ENCODE measurements around the gene LINGO1.

Gene LINGO1

DNA sequence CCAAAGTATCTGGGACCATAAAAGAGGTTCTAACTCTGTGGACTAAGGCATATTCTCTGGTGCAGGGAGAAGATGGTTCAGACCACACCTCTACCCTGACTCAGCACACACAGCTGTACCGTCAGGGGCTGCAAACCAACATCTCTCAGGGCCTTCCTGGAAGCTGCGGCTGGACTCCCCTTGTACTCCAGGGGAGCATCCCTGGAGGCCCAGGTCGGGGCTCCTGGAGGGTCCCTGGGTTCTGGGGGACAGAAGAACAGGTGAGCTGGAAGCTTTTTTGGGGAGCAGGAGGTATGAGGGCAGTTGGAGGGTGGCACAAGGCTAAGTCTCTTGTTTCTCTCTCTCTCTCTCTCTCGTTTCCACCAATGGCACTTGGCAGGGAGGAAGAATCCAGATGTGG lies 60.5 kb downstream of the LINGO1 start:
- ChIA-PET POLR2A (ENCODE audit: low non-redundant PET) (no interaction called here), CTCF (no interaction called here)
- TF ChIP-seq, protein P1, sequence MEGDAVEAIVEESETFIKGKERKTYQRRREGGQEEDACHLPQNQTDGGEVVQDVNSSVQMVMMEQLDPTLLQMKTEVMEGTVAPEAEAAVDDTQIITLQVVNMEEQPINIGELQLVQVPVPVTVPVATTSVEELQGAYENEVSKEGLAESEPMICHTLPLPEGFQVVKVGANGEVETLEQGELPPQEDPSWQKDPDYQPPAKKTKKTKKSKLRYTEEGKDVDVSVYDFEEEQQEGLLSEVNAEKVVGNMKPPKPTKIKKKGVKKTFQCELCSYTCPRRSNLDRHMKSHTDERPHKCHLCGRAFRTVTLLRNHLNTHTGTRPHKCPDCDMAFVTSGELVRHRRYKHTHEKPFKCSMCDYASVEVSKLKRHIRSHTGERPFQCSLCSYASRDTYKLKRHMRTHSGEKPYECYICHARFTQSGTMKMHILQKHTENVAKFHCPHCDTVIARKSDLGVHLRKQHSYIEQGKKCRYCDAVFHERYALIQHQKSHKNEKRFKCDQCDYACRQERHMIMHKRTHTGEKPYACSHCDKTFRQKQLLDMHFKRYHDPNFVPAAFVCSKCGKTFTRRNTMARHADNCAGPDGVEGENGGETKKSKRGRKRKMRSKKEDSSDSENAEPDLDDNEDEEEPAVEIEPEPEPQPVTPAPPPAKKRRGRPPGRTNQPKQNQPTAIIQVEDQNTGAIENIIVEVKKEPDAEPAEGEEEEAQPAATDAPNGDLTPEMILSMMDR (conservative IDR thresholded peaks at IDR 0.05; ENCODE audit: low read depth) = no peak
- DNase-seq (ENCODE audit: low spot score) = no peak
- no peak overlapping the region for H3K27ac ChIP-seq

DNA sequence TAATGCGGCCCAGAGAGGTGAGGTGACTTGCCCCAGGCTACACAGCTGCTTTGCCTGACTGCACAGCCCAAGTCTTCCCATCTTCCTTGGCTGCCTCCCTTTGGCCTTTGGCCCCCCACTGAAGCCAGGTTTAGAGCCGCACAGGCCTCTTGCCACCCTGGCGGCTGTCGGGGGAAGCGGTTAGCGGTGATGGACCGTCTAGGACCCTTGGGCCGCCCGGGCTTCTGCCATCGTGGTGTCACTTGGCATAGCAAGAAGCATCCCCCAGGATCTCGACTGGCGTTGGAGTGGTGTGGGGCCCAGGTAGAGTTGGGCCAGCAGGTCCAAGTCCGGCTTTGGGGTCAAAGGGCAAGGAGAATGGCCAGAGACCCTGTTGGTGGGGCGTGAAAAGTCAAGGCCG lies 61.0 kb downstream of the LINGO1 start:
- no peak overlapping the region for H3K27ac ChIP-seq
- DNase-seq (ENCODE audit: low spot score) = no peak
- TF ChIP-seq, protein P1 (conservative IDR thresholded peaks at IDR 0.05; ENCODE audit: low read depth) = no peak
- ChIA-PET CTCF (no interaction called here), POLR2A (ENCODE audit: low non-redundant PET) (interaction anchor here (0.6 kb wide), 1 partner anchor 25 kb away, joined by 3 read pairs; no protein-coding TSS in a partner anchor)

DNA sequence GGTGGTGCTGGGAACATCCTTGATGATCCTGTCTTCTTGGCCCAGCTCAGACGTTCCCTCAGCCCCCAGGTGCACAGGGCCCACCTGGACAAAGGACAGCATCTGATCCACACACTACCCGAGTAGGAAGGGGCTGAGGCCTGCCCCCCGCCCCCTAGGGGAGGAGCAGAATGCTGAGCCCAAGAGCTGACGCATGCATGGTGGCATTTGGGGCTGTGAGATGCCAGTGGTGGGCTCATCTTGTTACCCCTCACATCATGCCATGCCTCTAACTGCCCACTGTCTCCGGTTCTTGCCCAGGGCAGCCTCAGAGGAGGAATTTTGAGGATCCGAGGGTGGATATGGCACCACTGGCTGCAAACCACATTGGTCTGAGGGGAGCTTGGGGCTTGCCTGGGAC lies 61.5 kb downstream of the LINGO1 start:
- TF ChIP-seq, protein P1 (conservative IDR thresholded peaks at IDR 0.05; ENCODE audit: low read depth) = no peak
- no peak for DNase-seq (ENCODE audit: low spot score)
- POLR2A ChIA-PET (ENCODE audit: low non-redundant PET) = interaction anchor here (0.6 kb wide), 1 partner anchor 25 kb away, joined by 3 read pairs; no protein-coding TSS in a partner anchor
- CTCF ChIA-PET = no interaction called here
- H3K27ac ChIP-seq = no peak overlapping the region

DNA sequence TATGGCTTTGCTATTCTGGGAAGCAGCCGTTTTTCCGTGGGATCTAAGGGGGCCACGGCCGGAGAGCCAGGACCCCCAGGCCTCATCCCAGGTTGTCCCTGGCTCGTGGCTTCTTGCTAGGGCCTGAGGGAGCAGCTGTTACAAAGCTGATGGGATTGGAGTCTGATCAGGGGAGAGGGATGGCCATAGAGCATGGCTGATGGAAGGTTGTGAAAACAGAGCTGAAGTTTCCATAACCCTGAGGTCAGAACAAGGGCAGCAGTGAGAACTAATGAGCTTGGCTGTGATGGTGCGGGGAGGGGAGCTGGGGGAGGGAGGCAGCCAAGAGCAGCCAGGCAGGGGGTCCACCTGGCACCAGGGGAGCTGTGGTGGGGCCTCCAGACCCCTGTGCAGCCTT lies 63.0 kb downstream of the LINGO1 start:
- ChIA-PET POLR2A (ENCODE audit: low non-redundant PET) (no interaction called here), CTCF (interaction anchor here (0.9 to 1.4 kb wide), 2 partner anchors 26 to 63 kb away, joined by 5 to 7 read pairs; partner anchors contain the start of gene LINGO1)
- DNase-seq (ENCODE audit: low spot score) = no peak
- no peak overlapping the region for H3K27ac ChIP-seq
- TF ChIP-seq, protein P1 (conservative IDR thresholded peaks at IDR 0.05; ENCODE audit: low read depth) = no peak

DNA sequence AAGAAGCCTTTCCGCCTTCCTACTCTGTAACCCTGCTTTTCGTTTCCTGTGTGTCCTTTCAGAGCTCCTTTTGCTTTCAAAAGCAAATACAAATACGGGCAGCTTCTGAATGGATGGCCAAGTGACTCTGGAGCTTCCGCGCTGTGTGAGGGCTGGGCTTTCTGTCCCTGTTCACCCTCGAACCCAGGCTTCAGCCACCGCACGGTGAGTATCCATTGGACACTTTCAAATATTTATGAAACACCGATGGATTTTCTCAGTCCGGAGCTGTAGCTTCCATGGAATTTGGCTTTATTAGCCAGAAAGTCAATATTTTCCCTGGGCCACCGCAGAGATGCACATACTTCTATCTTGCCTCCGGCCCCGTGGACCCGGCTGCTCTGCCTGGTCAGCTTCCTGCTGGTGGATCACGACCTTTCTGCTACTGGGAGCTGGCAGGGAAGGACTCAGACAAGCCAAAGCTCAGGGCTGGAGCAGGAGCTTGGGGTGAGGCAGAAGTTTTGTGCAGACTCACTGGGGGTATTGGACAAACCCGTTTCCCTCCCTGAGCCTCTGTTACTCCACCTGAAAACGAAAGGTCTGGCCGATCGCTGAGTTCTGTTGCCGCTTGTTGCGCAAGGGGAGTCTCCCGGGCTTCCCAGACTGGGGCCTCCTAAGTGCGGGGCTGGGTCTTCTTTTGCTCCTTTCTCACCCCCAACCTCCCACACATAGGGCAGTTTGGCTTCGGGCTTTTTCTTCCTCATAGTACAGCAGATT lies 63.6 kb downstream of the LINGO1 start:
- TF ChIP-seq, protein P1 (conservative IDR thresholded peaks at IDR 0.05; ENCODE audit: low read depth) = no peak
- H3K27ac ChIP-seq = no peak overlapping the region
- peak; percentile 48 for DNase-seq (ENCODE audit: low spot score)
- ChIA-PET CTCF (interaction anchor here (0.6 to 1.4 kb wide), 5 partner anchors 26 to 229 kb away, joined by 3 to 7 read pairs (median 4); partner anchors contain the start of gene LINGO1), POLR2A (ENCODE audit: low non-redundant PET) (no interaction called here)

DNA sequence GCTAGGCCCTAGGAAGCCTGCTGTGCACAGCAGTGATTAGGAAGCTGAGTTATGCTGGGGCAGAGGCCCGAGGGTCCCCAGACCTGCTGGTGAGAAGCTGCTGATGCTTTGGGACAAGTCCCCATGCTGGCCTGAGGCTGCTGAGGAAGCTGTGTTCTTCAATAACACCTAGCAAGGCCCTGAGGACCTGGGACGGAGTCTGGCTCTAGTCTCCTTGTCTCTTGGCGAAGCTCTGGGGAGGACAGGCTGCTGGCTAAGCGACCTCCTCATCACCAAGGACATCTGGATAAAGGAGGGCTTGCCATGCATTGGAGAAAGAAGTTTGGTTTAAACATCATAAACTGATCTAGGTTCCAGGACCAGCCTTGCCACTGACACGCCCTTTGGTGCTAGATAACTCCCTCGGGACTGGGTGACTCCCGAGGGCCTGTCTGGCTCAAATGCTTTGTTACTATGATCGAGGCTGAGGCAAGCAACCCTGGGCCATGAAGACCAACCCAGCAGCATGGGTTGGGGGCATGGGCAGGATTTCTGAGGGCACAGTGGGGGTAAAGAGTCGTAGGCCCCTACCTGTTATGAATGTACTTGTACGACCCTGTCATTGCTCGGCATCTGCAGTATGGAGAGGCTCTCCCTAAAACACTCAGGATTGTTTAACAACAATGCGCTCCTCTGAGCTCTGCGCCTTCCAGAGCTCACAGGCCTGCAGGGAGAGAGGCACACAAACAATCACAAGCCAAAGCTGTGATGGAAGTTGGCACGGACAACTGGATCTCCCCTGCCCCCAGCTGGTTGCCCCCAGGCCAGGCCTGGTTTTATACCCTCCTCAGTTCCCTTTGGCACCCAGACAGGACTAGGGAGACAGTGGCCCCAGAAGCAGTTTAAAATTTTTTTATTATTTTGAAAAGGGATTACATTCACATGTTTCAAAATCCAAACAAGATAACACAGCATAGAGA lies 64.4 kb downstream of the LINGO1 start:
- ChIA-PET POLR2A (ENCODE audit: low non-redundant PET) (no interaction called here), CTCF (interaction anchor here (0.6 to 0.7 kb wide), 3 partner anchors 55 to 230 kb away, joined by 3 to 4 read pairs (median 3); no protein-coding TSS in a partner anchor)
- no peak for DNase-seq (ENCODE audit: low spot score)
- no peak overlapping the region for H3K27ac ChIP-seq
- TF ChIP-seq, protein P1 (conservative IDR thresholded peaks at IDR 0.05; ENCODE audit: low read depth) = no peak

Data from RWPE1 (cell line).